GM19023 (cell line): ENCODE measurements around the gene S1PR5.
"Not testable (repeated sequence)": the region's sequence is repeated elsewhere in the genome, so short reads cannot be mapped to it uniquely, and the experiment has no call there.

Experiments
- ATAC-seq: cut with Tn5 transposase; IDR thresholded peaks from one replicate; pipeline ENCODE4 v1.9.1; 2021; ENCODE audit warnings: mild to moderate bottlenecking, moderate library complexity; ENCODE audit not compliant: unreplicated experiment

Gene S1PR5

DNA sequence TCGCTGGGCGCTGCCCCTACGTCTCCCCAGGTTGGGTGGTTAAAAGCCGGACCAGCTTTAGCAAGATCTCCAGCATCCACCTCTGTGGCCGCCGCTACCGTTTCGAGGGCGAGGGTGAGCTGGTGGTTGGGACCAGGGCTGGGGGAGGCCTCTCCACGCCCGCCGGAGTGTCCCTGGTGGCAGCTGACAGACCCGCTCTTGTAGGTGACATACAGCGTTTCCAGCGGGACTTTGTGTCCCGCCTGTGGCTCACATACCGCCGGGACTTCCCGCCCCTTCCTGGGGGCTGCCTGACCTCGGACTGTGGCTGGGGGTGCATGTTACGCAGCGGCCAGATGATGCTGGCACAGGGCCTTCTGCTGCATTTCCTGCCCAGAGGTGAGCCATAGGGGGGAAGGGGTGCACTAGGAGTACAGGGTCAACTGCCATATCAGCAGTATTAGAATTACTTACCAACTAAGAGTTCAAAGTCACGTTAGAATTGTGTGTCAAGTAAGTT lies 27.6 kb upstream of the S1PR5 start:
- no peak for ATAC-seq

DNA sequence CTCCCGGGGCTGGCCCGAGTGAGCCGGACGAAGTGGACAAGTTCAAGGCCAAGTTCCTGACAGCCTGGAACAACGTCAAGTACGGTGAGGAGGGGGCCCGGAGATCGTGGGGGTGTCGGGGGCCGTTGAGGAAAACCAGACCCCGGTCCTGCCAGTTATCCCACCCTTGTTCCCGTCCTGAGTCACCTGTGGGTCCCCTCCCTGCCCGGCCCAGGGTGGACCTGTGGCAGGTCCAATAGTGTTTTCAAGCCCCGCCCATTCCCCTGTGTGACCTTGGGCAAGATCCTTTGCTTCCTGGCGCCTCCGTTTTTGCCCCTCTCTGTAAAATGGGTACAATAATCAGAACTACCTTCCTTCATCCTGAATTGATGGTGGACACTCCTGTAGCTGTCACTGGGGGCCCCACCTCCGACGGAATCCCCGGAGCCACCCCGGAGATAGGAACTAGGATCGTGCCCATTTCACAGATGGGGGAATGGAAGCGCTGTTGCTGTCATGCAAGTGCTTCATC lies 27.1 kb upstream of the S1PR5 start:
- ATAC-seq = no peak

DNA sequence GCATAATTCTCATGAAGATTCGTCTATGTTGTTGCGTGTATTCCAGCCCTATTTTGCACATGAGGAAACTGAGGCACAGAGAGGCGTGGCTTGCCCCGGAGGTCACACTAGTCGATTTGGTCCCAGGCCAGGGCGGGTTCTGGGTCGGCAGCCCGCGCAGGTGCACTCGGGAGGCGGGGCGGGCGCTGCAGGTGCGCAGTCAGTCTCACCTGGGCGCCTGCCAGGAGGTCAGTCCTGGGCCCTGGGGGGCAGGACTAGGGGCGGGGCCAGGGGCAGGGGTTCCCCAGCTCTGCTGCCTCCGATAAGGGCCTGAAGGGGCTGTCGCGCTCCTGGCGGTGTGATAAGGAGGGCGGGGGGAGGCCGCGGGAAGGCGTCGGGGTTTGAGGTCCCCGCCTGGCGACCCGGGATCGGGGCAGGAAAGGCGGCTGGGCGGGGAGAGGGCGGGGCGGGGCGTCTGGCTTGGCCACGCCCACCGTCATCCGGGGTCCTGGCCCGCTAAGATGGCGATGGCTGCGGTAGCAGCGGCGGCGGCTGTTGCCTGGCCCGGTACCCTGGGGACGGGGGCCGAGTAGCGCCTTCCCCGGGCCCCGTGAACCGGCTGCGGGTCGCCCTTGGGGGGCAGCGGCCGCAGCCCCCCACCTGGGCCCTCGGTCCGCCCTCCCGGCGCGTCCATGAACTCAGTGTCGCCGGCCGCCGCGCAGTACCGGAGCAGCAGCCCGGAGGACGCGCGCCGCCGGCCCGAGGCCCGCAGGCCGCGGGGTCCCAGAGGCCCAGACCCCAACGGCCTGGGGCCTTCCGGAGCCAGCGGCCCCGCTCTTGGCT lies 26.4 kb upstream of the S1PR5 start, which contains the start of gene ATG4D:
TSS of gene ATG4D (plus strand) at position 485 of the 822 bp plus-strand sequence. CDS start at position 672, 187 bp downstream.
- peak; percentile 76 for ATAC-seq

DNA sequence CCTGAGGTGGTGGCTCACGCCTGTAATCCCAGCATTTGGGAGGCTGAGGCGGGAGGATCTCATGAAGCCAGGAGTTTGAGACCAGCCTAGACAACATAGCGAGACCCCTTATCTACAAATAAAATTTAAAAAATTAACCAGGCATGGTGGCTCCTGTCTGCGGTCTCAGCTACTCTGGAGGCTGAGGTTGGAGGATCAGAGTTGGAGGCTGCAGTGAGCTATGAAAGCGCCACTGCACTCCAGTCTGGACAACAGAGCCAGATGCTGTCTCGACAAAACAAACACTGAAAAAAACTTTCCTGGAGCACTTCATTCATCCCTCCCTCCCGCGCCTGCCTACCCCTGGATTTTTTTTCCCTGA lies 25.8 kb upstream of the S1PR5 start:
- ATAC-seq = no peak

DNA sequence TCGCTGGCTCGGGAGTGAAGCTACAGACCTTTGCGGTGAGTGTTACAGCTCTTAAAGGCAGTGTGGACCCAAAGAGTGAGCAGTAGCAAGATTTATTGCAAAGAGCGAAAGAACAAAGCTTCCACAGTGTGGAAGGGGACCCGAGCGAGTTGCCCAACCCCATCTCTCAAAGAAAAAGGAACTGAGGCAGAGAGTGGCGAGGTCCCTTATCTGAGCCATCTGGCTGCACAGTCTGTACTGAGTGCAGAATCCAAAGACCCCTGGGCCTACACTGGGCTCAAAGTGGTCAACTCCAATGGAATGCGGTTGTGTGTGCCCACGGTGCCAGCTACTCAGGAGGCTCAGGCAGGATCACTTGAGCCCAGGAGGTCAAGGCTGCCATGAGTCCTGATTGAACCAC lies 21.8 kb upstream of the S1PR5 start:
- not testable (repeated sequence) for ATAC-seq

DNA sequence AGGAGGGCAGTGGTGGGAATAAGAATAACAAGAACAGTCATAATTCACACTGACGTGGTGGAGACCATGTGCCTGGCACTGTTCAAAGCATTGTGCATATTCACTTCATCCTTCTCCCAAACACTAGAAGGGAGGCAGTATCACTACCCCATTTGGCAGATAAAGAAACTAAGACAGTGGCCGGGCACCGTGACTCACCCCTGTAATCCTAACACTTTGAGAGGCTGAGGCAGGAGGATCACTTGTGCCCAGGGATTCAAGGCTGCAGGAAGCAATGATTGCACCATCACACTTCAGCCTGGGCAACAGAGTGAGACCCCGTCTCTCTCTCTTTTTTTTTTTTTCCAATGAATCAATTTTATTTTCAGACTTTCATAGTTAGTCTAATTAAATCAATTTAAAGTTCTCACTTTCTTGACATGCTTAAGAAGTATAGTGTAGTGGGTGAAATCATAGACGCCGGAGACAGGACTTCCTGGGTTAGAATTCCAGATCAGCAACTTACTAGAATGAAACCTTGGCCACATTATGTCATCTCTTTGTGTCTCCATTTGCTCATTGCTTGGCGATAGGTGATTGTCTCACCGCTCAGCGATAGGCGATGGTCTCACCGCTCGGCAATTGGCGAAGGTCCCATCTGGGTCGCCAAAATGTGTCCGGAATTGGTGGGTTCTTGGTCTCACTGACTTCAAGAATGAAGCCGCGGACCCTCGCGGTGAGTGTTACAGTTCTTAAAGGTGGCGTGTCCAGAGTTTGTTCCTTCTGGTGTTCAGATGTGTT lies 21.1 kb upstream of the S1PR5 start:
- no peak for ATAC-seq

DNA sequence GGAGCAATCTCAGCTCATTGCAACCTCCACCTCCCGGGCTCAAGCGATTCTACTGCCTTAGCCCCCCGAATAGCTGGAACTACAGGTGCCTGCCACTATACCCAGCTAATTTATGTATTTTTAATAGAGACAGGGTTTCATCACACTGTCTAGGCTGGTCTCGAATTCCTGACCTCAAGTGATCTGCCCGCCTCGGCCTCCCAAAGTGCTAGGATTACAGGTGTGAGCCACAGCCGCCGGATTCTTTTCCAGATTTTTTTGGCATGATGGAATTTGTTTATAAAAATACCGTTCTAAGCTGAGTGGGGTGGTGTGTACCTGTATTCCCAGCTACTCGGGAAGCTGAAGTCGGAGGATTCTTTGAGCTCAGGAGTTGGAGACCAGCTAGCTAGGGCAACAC lies 20.4 kb upstream of the S1PR5 start:
- ATAC-seq = no peak

DNA sequence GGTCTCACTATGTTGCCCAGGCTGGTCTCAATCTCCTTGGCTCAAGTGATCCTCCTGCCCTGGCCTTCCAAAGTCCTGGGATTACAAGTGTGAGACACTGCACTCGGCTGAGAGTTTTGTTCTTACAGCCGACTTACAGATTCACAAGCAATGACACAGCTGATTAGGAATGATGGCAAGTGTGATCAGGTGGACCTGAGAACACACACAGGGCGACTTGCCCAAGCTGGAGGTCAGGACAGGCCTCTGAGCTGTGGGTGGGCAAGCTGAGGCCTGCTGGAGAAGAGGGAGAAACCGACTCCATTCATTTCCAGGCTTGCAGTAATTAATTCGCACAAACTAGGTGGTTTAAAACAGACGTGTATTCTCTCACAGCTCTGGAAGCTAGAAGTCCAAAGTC lies 18.4 kb upstream of the S1PR5 start:
- ATAC-seq = no peak

DNA sequence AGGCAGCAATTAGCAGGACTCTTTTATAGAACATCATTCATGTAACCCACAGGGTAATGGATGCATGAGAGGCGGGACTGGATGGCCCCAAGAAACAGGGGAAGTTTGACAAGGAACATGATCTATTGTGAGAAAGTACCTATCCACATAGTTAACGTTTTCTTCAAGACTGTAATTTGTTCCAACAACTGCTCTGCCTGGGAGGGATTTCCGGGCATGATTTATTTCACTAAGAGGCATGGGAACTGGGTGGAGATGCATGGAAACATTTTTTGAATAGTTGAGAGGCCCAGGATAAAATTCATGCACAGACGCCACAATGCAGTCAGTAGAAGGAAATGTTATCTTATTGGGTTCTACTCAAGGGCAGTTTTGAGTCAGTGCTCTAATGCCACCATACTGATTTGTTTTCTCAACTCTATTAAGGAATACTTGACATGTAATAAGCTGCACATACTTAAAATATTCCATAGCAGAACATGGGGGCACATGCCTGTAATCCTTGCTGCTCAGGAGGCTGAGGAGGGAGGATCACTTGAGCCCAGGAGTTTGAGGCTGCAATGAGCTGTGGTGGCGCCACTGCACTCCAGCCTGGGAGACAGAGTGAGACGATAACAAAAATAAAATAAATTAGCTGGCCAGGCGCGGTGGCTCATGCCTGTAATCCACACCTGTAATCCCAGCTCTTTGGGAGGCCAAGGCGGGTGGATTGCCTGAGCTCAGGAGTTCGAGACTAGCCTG lies 16.6 kb upstream of the S1PR5 start:
- no peak for ATAC-seq

DNA sequence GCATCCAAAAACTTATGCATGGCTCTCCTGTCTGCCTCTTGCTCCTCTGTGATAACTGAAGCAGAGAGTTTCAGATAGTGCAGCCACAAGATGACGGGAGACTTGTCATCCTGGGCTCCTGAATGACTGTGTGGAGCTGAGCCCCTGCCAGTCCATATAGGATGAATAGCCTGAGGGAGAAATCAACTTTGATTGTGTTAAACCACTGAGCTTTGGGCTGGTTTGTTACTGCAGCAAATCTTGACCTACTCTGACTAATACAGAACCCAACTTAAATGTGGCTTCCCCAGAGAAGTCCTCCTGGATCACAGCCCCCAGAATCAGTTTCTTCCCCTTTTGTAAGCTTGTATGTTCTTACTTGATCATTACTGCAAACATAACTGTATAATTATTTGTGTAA lies 15.2 kb upstream of the S1PR5 start:
- ATAC-seq = no peak

DNA sequence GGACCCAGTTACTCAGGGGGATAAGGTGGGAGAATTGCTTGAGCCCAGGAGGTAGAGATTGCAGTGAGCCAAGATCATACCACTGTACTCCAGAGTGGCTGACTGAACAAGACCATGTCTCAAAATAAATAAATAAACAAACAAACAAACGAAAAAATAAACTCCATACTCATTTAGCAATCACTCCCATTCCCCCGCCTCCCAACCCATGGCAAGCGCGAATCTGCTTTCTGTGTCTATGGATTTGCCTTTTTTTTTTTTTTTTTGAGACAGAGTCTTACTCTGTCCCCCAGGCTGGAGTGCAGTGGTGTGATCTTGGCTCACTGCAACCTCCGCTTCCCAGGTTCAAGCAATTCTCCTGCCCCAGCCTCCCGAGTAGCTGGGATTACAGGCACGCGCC lies 9.6 kb upstream of the S1PR5 start:
- not testable (repeated sequence) for ATAC-seq

DNA sequence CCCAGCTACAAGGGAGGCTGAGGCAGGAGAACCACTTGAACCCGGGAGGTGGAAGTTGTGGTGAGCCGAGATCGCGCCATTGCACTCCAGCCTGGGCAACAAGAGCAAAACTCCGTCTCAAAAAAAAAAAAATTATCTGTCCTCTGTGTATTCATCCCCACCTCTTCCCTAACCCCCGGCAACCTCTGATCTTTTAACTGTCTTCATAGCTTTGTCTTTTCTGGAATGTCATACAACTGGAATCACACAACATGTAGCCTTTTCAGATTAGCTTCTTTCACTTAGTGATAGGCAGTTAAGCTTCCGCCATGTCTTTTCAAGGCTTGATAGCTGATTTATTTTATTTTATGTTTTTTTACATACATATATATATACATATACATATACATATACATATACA lies 8.4 kb upstream of the S1PR5 start:
- ATAC-seq = no peak

DNA sequence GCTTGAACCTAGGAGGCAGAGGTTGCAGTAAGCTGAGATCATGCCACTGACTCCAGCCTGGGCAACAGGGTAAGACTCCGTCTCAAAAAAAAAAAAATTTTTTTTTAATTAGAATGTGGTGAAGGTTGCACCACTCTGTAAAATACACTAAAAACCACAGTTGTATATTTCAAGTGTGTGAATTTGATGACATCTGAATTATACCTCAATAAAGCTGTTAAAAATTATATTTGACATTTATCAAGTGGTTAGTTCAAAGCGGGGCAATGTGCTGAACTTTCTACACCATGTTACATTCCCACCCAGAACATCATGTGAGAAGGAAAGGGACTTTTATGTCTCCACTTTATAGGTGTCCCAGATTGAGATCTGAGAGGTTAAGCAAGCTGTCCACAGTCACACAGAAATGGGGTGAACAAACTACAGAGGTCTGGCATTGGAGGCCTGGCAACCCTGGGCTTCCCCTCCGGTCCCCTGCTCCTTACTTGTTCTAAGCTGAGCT lies 5.9 kb upstream of the S1PR5 start:
- no peak for ATAC-seq

DNA sequence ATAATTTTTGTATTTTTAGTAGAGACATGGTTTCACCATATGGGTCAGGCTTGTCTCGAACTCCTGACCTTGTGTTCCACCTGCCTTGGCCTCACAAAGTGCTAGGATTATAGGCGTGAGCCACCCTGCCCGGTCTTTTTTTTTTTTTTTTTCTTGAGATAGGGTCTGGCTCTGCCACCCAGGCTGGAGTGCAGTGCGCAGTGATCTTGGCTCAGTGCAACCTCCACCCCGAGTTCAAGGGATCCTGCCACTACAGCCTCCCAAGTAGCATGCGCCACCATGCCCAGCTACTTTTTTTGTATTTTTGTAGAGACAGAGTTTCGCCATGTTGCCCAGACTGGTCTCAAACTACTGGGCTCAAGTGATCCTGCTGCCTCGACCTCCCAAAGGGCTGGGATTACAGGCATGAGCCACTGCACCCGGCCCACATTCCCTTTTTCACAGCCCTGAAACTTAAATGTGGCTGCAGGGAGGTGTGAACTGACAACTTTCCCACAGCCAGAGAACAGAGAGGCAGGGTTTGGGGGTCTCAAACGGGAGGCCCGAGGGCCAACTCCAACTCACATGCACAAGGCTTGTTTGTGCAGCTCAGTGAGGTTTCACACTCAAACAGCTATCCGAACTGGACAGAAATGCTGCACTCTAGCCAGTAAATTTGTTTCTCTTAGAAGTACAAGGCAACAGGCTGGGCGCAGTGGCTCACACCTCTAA lies 4.4 kb upstream of the S1PR5 start:
- no peak for ATAC-seq

DNA sequence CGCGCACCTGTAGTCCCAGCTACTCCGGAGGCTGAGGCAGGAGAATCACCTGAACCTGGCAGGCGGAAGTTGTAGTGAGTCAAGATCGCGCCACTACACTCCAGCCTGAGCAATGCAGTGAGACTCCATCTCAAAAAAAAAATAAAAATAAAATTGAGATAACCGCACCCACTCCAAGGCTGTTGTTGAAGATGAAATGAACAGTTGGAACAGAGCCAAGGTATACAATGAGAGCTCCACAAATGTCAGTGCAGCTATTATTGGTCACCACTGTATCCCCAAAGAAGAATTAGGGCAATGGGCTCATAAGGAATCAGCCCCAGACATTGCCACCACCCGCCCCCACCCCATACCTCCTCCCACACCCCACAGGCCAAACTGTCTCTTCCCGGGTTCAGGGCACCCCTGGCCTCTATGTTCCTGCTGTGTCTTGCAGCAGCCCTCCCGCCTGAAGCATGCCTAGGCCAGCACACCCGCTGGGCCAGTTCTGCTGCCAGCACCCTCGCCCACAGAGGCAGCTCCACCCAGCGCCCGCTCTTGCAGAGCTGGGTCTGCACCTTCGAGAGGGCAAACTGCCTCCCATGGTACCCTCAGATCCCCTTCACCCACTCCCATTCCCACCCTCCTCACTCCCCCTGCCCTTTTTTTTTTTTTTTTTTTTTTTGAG lies 3.5 kb upstream of the S1PR5 start:
- ATAC-seq = no peak

DNA sequence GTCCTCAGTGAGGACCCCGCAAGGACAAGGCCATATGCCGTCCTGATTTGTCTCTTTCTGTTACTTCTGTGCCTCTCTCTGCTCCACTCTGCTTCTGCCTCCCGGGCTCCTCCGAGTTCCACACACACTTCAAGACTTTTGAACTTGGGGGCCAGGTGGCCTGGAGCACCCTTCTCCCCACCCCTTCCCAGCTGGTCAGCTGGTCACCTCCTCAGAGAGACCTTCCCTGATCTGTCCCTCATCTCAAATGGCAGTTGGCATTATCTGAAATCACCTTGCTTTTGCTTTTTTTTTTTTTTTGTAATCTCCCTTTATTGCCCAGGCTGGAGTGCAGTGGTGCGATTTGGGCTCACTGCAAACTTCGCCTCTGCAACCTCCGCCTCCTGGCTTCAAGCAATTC lies 2.2 kb upstream of the S1PR5 start:
- ATAC-seq = no peak

DNA sequence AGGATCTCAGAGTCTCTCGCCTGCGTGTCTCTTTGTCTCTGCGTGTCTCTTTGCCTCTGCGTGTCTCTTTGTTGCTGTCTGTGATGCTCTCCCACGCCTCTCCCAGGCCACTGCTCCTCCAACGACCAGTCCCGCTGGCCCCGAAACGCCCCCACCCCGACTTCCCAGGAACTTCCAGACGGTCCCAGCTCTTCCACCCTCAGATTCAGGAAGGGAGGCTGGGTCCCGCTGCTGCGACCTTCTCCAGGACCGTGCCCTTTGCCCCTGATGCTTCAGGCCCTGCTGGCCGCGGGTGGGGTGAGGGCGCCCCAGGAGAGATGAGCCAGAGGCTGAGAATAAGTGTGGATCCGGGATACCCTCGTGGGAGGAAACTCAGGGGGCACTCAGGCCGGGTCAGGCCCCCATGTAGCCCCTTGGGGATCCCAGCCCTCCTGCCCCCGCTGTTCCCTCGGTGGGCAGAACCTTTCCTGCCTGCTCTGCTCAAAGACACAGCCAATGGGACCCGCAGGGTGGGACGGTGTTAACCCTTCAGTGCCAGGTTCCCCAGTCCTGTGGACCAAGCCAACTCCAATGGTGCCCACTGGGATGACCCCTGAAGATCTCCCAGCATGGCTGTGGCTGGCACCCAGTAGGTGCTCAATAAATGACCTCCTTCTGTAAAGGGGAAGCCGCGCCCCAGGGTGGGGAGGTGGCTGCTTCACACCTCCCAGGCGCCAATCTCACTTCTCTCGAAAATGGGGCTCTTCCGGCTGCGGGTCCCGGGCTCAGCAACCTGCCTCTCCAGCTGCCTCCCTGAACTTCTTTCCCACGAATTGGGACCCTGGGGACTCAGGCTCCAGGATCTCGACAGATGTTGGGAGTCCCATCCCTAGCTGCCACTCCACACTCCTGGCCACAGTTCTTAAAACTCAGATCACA lies 1.5 kb upstream of the S1PR5 start:
- ATAC-seq = no peak

DNA sequence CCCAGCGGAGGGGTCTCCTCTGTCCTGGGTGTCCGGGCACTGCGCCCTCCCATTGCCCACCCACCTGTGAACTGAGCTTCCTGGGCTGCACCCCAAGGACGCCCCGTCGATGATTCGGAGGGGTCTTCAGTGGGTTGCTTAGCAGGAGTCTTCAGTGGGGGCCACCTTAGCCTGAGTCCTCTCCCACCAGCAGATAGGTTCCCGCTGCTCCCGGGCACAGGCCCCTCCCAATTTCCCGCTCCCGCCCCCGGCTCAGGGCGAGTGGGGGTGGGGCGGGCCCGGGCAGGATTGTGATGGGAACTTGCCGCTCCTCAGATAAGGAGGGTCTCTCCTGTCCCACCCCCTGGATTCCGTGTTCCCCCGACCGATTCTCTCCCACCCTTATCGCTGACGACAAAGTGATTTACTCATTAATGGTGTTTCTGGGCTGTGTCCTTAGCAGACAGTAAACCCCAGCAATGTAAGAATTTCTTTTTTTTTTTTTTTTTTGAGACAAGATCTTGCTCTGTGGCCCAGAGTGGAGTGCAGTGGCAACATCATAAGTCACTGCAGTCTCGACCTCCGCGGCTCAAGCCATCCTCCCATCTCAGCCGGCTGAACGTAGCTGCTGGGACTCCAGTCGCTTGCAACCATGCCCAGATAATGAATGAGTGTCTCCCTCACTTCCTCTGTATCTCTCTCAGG lies 655 bp upstream of the S1PR5 start:
- no peak for ATAC-seq
